ENCODE data around the gene LMOD1. TPM values are rescaled to one million over a fixed set of nuclear protein-coding genes. Genes with fewer than 3 reads are reported as not detected.

Gene LMOD1
- total and polyA plus RNA-seq, 2 of the 8 experiments (the other 6 are each of a cell fraction or from before 2014, with no cell fraction given) = 0.77 to 1.4 TPM

- no peak for TF ChIP-seq RXRA (IDR thresholded peaks at IDR 0.05; ENCODE audit: insufficient read depth, low read depth, low read length)
Observed at GRCh38 chr1:201884425-201884824, 61.9 kb downstream of the LMOD1 start (continued).
